Small intestine (tissue), 7 donors: ENCODE measurements around the gene KIF20B. TPM values are rescaled to one million over a fixed set of nuclear protein-coding genes. Genes with fewer than 3 reads are reported as not detected.

Experiments
- DNase-seq, 2 donors: peaks; one replicate each; pipeline versions ENCODE4 v3.0.0 to v3.0.0-alpha.2; 2013
- FAIRE-seq: peaks from 2 replicates; lab custom pipeline; 2012; peaks lifted over from hg19 to GRCh38; lab: Jason Lieb, UNC
- H3K27ac ChIP-seq, 3 donors: one replicate each; pipeline ENCODE4 v1.5.1; 2013; ENCODE audit warnings: low read length in 2 of 3, mild to moderate bottlenecking in 2 of 3, control low read depth in 1 of 3, inconsistent platforms in 1 of 3, low read depth in 1 of 3, moderate library complexity in 1 of 3
- H3K27me3 ChIP-seq, 3 donors: one replicate each; pipeline ENCODE4 v1.6.1; 2013; ENCODE audit warnings: low read length in 3 of 3, inconsistent platforms in 1 of 3; ENCODE audit not compliant: control insufficient read depth in 3 of 3, insufficient read depth in 3 of 3
- H3K36me3 ChIP-seq, 3 donors: one replicate each; pipeline ENCODE4 v1.6.1; 2013; ENCODE audit warnings: low read length in 3 of 3, inconsistent platforms in 1 of 3, low read depth in 1 of 3, mild to moderate bottlenecking in 1 of 3, moderate library complexity in 1 of 3; ENCODE audit not compliant: control insufficient read depth in 3 of 3, insufficient read depth in 2 of 3
- H3K4me1 ChIP-seq, 3 donors: one replicate each; pipeline ENCODE4 v1.6.1; 2013; ENCODE audit warnings: low read length in 2 of 3, inconsistent platforms in 1 of 3, low read depth in 1 of 3, mild to moderate bottlenecking in 1 of 3, moderate library complexity in 1 of 3; ENCODE audit not compliant: control insufficient read depth in 3 of 3, insufficient read depth in 2 of 3
- H3K4me3 ChIP-seq, 3 donors: one replicate each; pipeline ENCODE4 v1.5.1; 2013; ENCODE audit warnings: low read length in 3 of 3, control low read depth in 1 of 3, inconsistent platforms in 1 of 3, low read depth in 1 of 3, mild to moderate bottlenecking in 1 of 3, moderate library complexity in 1 of 3
- H3K9me3 ChIP-seq, 2 donors: one replicate each; pipeline ENCODE4 v1.6.1; 2013; ENCODE audit warnings: low read depth in 1 of 2, low read length in 1 of 2; ENCODE audit not compliant: control insufficient read depth in 2 of 2, insufficient read depth in 1 of 2
- WGBS, 3 donors: extraction: QIAGEN DNeasy Blood & Tissue Kit; methylation state at CpG; one replicate each; pipeline ENCODE4 v1.1.7; 2013; 5-methylcytosine and 5-hydroxymethylcytosine counted together
- polyA plus RNA-seq, 4 donors: library from polyadenylated mRNA; stranded (reverse) in 3 of 4; unstranded in 1 of 4; fragments of 200-250 nt in 3 of 4; fragments of 120-200 nt in 1 of 4; gene quantifications; one replicate each; pipeline versions ENCODE4 v1.2.1 to v1.2.3, GENCODE V29; 2013
- donor health status: healthy with polysubstance abuse.
- donor health status: control.
- donor health status: control.
- donor health status: Bipolar disorder and iron deficiency.
- donor health status: healthy.

KIF20B gene
- polyA plus RNA-seq, 4 donors: 1.6 to 9.1 (median 3.9) TPM

DNA sequence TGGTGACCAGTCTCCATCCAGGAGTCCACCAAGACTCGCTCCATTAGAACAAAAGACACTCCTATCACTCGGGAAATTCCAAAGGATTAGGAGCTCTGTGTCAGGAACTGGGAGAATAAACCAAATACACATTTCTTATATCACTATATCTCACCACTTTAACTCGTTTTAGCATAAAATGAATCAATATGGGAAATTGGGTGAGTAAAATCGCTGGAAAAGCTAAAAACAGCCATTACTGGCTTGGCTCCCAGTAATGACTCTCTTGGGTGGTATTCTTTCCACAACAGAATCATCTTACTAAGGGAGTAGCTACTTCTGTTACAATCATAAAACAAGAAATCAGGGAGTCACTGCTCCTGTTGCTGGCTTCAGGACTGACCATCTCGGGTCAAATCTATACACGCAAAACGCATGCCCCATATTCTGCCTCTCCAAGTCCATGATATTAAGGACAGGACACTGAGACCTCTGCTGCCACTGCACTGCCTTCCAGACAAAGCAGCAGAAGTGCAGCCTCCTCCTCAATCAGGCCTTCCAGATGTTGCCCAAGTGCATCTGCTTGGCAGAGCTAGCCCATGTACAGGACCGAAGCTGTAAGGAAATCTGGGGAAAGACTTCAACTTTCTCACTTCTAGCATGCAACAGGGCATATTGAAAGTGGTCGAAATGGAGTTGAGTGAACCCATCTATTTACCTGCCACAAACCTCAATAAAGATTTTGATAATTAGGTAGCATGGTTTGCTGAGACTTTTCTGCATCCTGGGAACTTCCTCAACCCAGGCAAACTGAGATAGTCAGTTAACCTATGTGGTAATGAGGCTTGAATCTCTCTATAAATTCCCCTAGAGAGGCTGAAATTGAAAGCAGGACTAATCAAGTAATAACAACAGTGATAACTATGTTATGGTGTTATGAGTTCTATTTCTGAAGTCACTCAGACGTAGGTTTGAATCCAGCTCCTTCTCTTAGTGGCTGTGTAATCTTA, 42.0 kb upstream of the KIF20B start:
- 80 to 89% (median 86%) methylated on average over 10 of the region's 10 CpGs for WGBS, 3 donors
- H3K4me1 ChIP-seq: peaks cover 0 to 8% (median 6%) of the 10 kb centered on the region in 3 donors
- H3K27ac ChIP-seq: no peak overlapping the region
- DNase-seq (no peak), FAIRE-seq (no peak)
- no peaks in the 10 kb centered on the region for H3K36me3 ChIP-seq
- no peak overlapping the region for H3K4me3 ChIP-seq
- peaks cover 2 to 30% of the 10 kb centered on the region in 2 donors for H3K9me3 ChIP-seq
- peaks cover 0 to 3% (median 0%) of the 10 kb centered on the region in 3 donors for H3K27me3 ChIP-seq

- Histone ChIP-seq H3K4me3 (no peak overlapping the region), H3K27me3 (no peaks in the 10 kb centered on the region), H3K9me3 (peaks cover 0 to 7% of the 10 kb centered on the region in 2 donors), H3K36me3 (no peaks in the 10 kb centered on the region), H3K4me1 (no peaks in the 10 kb centered on the region), H3K27ac (no peak overlapping the region)
- WGBS, 3 donors: 79 to 92% (median 85%) methylated on average over 2 of the region's 2 CpGs
- FAIRE-seq: no peak
- DNase-seq: no peak
Measured at GRCh38 chr10:89662596-89662995, 38.8 kb upstream of the KIF20B start.

GRCh38 chr10:89663144-89663543, 38.2 kb upstream of the KIF20B start:
- H3K4me1 ChIP-seq: peaks cover 0 to under 1% (median 0%) of the 10 kb centered on the region in 3 donors
- DNase-seq (no peak), FAIRE-seq (no peak)
- 67 to 83% (median 73%) methylated on average over 3 of the region's 3 CpGs for WGBS, 3 donors
- no peak overlapping the region for H3K4me3 ChIP-seq
- no peak overlapping the region for H3K27ac ChIP-seq
- H3K9me3 ChIP-seq: peaks cover 0 to 7% of the 10 kb centered on the region in 2 donors
- no peaks in the 10 kb centered on the region for H3K27me3 ChIP-seq
- H3K36me3 ChIP-seq: no peaks in the 10 kb centered on the region

GRCh38 chr10:89664203-89664602, 37.2 kb upstream of the KIF20B start:
- Histone ChIP-seq H3K9me3 (peaks cover 0 to 3% of the 10 kb centered on the region in 2 donors), H3K4me3 (no peak overlapping the region), H3K4me1 (peaks cover 0 to 8% (median 0%) of the 10 kb centered on the region in 3 donors), H3K27me3 (no peaks in the 10 kb centered on the region), H3K36me3 (no peaks in the 10 kb centered on the region), H3K27ac (no peak overlapping the region)
- no peak for DNase-seq
- 39 to 67% (median 47%) methylated on average over 3 of the region's 3 CpGs for WGBS, 3 donors
- no peak for FAIRE-seq

GRCh38 chr10:89665302-89665701, 36.1 kb upstream of the KIF20B start:
- 64 to 83% (median 67%) methylated on average over 2 of the region's 2 CpGs for WGBS, 3 donors
- DNase-seq: no peak

GRCh38 chr10:89666138-89666537, 35.3 kb upstream of the KIF20B start:
- Histone ChIP-seq H3K36me3 (no peaks in the 10 kb centered on the region), H3K4me1 (peaks cover 0 to 9% (median 0%) of the 10 kb centered on the region in 3 donors), H3K27ac (no peak overlapping the region), H3K9me3 (no peaks in the 10 kb centered on the region), H3K4me3 (no peak overlapping the region), H3K27me3 (no peaks in the 10 kb centered on the region)
- 91 to 100% (median 93%) methylated on average over 1 of the region's 1 CpG for WGBS, 3 donors
- DNase-seq (no peak), FAIRE-seq (no peak)

More at GRCh38 chr10:89665302-89665701, 36.1 kb upstream of the KIF20B start:
- Histone ChIP-seq H3K27me3 (no peaks in the 10 kb centered on the region), H3K36me3 (no peaks in the 10 kb centered on the region), H3K9me3 (no peaks in the 10 kb centered on the region), H3K4me1 (peaks cover 0 to 9% (median 0%) of the 10 kb centered on the region in 3 donors), H3K27ac (no peak overlapping the region), H3K4me3 (no peak overlapping the region)
- FAIRE-seq: no peak

DNA sequence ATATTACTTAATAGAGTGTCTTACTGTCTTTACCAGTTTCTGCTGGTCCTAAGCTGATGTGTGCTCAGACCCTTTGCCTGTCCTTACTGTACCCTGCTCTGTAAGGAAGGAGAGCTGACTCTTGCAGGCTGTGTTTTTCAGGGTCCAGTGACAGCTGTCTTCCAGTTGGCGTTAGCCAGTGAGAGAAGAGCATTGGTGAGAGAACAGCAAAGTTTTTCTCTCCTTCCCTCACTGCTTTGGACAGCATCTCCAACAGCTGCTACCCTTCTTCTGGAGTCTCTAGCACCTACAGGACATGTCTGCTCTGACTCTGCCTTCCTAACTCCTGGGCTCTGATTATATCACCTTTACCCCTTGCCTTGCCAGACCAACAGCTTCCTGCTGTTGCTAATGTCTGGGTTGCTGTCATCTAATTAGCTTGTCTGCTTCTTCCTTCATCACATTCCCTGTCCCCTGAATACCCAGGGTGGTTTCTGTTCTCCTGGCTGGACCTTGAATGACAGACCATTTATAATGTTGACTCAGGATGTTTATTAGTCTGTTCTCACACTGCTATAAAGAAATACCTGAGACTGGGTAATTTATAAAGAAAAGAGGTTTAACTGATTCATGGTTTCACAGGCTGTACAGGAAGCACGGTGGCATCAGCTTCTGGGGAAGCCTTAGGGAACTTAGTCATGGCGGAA, 32.9 kb upstream of the KIF20B start:
- peaks cover 0 to 9% (median 0%) of the 10 kb centered on the region in 3 donors for H3K4me1 ChIP-seq
- WGBS, 3 donors: 42 to 70% (median 57%) methylated on average over 3 of the region's 3 CpGs
- H3K27me3 ChIP-seq: no peaks in the 10 kb centered on the region
- DNase-seq (peak; percentile 83 to 84), FAIRE-seq (no peak)
- H3K4me3 ChIP-seq: no peak overlapping the region
- peak overlapping the region in 2 of 3 donors; percentile 56 to 76 for H3K27ac ChIP-seq
- no peaks in the 10 kb centered on the region for H3K36me3 ChIP-seq
- no peaks in the 10 kb centered on the region for H3K9me3 ChIP-seq

- peaks cover 0 to 9% (median 0%) of the 10 kb centered on the region in 3 donors for H3K4me1 ChIP-seq
- H3K27ac ChIP-seq: no peak overlapping the region
Measured at GRCh38 chr10:89669985-89670384, 31.4 kb upstream of the KIF20B start.

More at GRCh38 chr10:89669985-89670384, 31.4 kb upstream of the KIF20B start:
- Histone ChIP-seq H3K27me3 (no peaks in the 10 kb centered on the region), H3K9me3 (no peaks in the 10 kb centered on the region), H3K36me3 (no peaks in the 10 kb centered on the region), H3K4me3 (no peak overlapping the region)
- FAIRE-seq (no peak), DNase-seq (no peak)
- 92 to 100% (median 94%) methylated on average over 1 of the region's 1 CpG for WGBS, 3 donors
